ENCODE data around the gene GMNN. TPM values are rescaled to one million over a fixed set of nuclear protein-coding genes. Genes with fewer than 3 reads are reported as not detected.
"Not testable (repeated sequence)": the region's sequence is repeated elsewhere in the genome, so short reads cannot be mapped to it uniquely, and the experiment has no call there.

The GMNN gene
- total RNA-seq, 1 donor from 2014 or later = 11.1 TPM

- intact Hi-C loops (cut with DNase I) = no loop called here
- Histone ChIP-seq H3K4me1 (no peaks in the 10 kb centered on the region), H3K27ac (no peak overlapping the region), H3K27me3 (ENCODE audit: low read depth) (no peaks in the 10 kb centered on the region), H3K9me3 (no peaks in the 10 kb centered on the region), H3K36me3 (no peaks in the 10 kb centered on the region), H3K4me3 (no peak overlapping the region)
- no peak for TF ChIP-seq CTCF (IDR thresholded peaks at IDR 0.05)
- ATAC-seq = no peak
- no peak for DNase-seq
Observed at GRCh38 chr6:24752503-24752902, 22.2 kb upstream of the GMNN start.

DNA sequence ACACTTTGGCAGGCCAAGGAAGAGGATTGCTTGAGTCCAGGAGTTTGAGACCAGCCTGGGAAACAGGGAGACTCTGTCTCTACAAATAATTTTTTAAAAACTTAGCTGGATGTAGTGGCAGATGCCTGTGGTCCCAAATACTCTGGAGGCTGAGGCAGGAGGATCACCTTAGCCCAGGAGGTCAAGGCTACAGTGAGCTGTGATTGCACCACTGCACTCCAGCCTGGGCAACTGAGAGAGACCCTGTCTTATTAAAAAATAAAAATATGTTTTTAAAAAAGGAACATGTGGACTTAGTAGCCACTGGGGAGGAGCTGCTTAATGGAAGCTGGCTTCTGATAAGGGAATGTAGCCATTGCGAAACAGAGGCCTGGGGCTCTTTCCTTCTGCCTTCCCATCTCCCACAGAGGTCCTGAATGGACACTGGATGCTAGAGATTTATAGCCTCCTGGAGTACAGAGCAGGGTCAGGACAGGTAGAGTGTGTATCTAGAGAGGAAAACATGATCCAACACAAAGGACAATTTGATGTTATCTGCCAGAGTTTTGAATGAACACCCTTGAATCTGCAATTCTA is 21.7 kb upstream of the GMNN start:
- no peaks in the 10 kb centered on the region for H3K36me3 ChIP-seq
- H3K27ac ChIP-seq = no peak overlapping the region
- TF ChIP-seq CTCF (IDR thresholded peaks at IDR 0.05) = no peak
- no peaks in the 10 kb centered on the region for H3K27me3 ChIP-seq (ENCODE audit: low read depth)
- H3K9me3 ChIP-seq = no peaks in the 10 kb centered on the region
- no peaks in the 10 kb centered on the region for H3K4me1 ChIP-seq
- H3K4me3 ChIP-seq = no peak overlapping the region
- DNase-seq = no peak
- intact Hi-C loops (cut with DNase I) = no loop called here
- ATAC-seq = no peak

DNA sequence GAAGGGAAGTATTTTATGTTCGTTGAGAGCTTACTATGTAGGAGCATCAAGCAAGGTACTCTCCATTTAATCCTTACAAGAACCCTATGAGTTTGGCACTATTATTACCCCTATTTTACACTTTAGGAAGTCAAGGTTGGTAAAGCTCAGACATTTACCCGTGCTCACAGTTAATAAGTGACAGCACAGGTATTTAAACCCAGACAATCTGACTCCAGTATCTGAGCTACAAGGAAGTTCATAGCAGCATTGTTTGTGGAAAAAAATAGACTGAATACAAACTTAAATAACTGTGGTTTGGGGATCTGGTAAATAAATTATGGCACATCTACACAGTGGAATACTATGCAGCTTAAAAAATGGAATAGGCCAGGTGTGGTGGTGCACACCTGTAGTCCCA is 21.2 kb upstream of the GMNN start:
- no peaks in the 10 kb centered on the region for H3K9me3 ChIP-seq

GRCh38 chr6:24754378-24754777 is 20.4 kb upstream of the GMNN start:
- intact Hi-C loops (cut with DNase I); H3K27me3 ChIP-seq (ENCODE audit: low read depth); ATAC-seq; H3K4me3 ChIP-seq; DNase-seq; H3K4me1 ChIP-seq; H3K36me3 ChIP-seq; H3K9me3 ChIP-seq; H3K27ac ChIP-seq: not testable (repeated sequence)

More for the DNA sequence above, 21.2 kb upstream of the GMNN start:
- intact Hi-C loops (cut with DNase I) = no loop called here
- Histone ChIP-seq H3K27me3 (ENCODE audit: low read depth) (no peaks in the 10 kb centered on the region), H3K4me3 (no peak overlapping the region), H3K36me3 (no peaks in the 10 kb centered on the region), H3K4me1 (no peaks in the 10 kb centered on the region), H3K27ac (no peak overlapping the region)
- ATAC-seq = no peak
- TF ChIP-seq CTCF (IDR thresholded peaks at IDR 0.05) = no peak
- no peak for DNase-seq

- no peak overlapping the region for H3K27ac ChIP-seq
- no peaks in the 10 kb centered on the region for H3K27me3 ChIP-seq (ENCODE audit: low read depth)
- no peaks in the 10 kb centered on the region for H3K9me3 ChIP-seq
- ATAC-seq = no peak
- H3K4me1 ChIP-seq = no peaks in the 10 kb centered on the region
- intact Hi-C loops (cut with DNase I) = no loop called here
- no peak for DNase-seq
- no peak overlapping the region for H3K4me3 ChIP-seq
- H3K36me3 ChIP-seq = no peaks in the 10 kb centered on the region
- TF ChIP-seq CTCF (IDR thresholded peaks at IDR 0.05) = no peak
Observed at GRCh38 chr6:24755279-24755678, 19.5 kb upstream of the GMNN start.

DNA sequence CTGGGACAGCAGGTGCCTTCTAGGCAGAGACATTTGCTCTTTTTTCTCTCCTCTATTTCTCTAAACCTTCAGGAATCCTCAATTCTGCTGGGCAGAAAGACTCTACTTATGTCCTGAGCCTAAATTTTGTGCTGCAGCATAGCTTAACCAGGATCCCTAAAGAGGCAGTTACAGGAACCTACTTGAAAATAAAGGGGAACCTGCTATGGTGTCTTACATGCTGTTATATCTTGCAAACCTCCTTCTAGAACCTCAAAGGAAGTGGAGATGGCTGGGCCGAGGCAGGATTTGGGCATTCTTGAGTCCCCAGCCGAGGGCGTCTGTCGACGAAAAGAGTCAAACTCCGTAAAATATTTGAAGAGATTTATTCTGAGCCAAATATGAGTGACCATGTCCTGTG is 17.1 kb upstream of the GMNN start:
- H3K27me3 ChIP-seq (ENCODE audit: low read depth) = no peaks in the 10 kb centered on the region
- H3K4me3 ChIP-seq = no peak overlapping the region
- ATAC-seq = no peak
- H3K4me1 ChIP-seq = no peaks in the 10 kb centered on the region
- no peak for TF ChIP-seq CTCF (IDR thresholded peaks at IDR 0.05)
- H3K36me3 ChIP-seq = no peaks in the 10 kb centered on the region
- H3K27ac ChIP-seq = no peak overlapping the region
- no peaks in the 10 kb centered on the region for H3K9me3 ChIP-seq
- intact Hi-C loops (cut with DNase I) = no loop called here
- DNase-seq = no peak

Data from lower lobe of right lung (tissue), 2 donors.